ENCODE data around the gene RRP15. TPM values are rescaled to one million over a fixed set of nuclear protein-coding genes. Genes with fewer than 3 reads are reported as not detected.

Gene RRP15
- total RNA-seq, 1 experiment from 2014 or later, result 36.0 TPM

DNA sequence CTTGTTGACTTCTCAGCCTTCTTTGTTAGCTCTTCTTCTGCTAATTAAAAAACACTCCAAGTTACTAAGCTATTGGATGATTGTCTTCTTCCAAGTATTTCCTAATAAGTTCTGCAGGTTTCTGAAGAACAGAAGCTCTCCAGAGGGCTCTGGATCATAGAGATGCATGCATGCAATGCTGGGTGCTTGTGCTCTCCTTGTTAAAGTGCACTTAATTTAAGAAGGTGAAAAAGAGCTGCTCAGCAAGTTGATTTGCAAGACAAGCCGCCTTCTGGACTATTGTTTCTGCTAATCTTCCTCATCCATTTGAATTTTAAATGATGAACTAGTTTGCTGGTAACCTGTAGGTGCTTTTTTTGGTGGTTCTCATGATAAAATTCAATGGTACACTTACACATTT is 16.1 kb downstream of the RRP15 start:
- DNase-seq (ENCODE audit: low spot score) (no peak), ATAC-seq (peak; percentile 49)
- ChIA-PET POLR2A (interaction anchor here (1.1 to 1.3 kb wide), 2 partner anchors 17 to 39 kb away, joined by 3 to 5 read pairs; partner anchors contain the start of gene RRP15), CTCF (interaction anchor here (1.4 to 1.5 kb wide), 2 partner anchors 41 to 682 kb away, joined by 4 read pairs; no protein-coding TSS in a partner anchor)
- H3K4me3 Mint-ChIP-seq, result peak overlapping the region; percentile 37
- H3K27me3 Mint-ChIP-seq (ENCODE audit: low read depth), result no peaks in the 10 kb centered on the region
- peak overlapping the region; percentile 97 for H3K27ac Mint-ChIP-seq
- H3K36me3 Mint-ChIP-seq, result peaks cover 9% of the 10 kb centered on the region; the same call in 1 of the 2 replicates
- no peaks in the 10 kb centered on the region for H3K9me3 Mint-ChIP-seq
- H3K4me1 Mint-ChIP-seq, result peaks cover 92% of the 10 kb centered on the region
- TF ChIP-seq SP1 (CRISPR knock-in tag; conservative IDR thresholded peaks at IDR 0.05) (0 out of 2 replicates have a peak, but pooled peaks have one; percentile 19), KAT7 (CRISPR knock-in tag; IDR thresholded peaks at IDR 0.05; ENCODE audit: borderline replicate concordance) (no peak)

DNA sequence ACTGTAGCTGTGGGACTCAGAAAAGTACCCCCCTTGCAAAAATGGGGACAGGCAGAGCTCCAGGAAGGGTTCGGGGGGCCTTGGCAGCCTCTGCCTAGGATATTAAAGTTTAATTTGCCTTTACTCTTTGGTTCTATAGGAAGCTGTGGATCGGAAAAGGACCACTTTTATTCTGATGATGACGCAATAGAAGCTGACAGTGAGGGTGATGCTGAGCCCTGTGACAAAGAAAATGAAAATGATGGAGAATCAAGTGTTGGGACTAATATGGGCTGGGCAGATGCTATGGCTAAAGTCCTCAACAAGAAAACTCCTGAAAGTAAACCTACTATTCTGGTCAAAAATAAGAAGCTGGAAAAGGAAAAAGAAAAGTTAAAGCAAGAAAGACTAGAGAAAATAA is 17.1 kb downstream of the RRP15 start:
- CTCF ChIA-PET, result interaction anchor here (1.5 kb wide), 1 partner anchor 42 kb away, joined by 4 read pairs; no protein-coding TSS in a partner anchor
- no peak for ATAC-seq
- peak overlapping the region; percentile 89 for H3K27ac Mint-ChIP-seq
- H3K4me3 Mint-ChIP-seq, result no peak overlapping the region
- no peaks in the 10 kb centered on the region for H3K27me3 Mint-ChIP-seq (ENCODE audit: low read depth)
- peaks cover 10% of the 10 kb centered on the region for H3K36me3 Mint-ChIP-seq
- TF ChIP-seq ZNF416 (CRISPR knock-in tag; IDR thresholded peaks at IDR 0.05) (no peak), ZNF121 (CRISPR knock-in tag; IDR thresholded peaks at IDR 0.05) (no peak), SOX15 (CRISPR knock-in tag; IDR thresholded peaks at IDR 0.05) (no peak)
- TF ChIP-seq, protein P1, sequence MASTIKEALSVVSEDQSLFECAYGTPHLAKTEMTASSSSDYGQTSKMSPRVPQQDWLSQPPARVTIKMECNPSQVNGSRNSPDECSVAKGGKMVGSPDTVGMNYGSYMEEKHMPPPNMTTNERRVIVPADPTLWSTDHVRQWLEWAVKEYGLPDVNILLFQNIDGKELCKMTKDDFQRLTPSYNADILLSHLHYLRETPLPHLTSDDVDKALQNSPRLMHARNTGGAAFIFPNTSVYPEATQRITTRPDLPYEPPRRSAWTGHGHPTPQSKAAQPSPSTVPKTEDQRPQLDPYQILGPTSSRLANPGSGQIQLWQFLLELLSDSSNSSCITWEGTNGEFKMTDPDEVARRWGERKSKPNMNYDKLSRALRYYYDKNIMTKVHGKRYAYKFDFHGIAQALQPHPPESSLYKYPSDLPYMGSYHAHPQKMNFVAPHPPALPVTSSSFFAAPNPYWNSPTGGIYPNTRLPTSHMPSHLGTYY (CRISPR knock-in tag; IDR thresholded peaks at IDR 0.05), result no peak
- TF ChIP-seq, protein P2, sequence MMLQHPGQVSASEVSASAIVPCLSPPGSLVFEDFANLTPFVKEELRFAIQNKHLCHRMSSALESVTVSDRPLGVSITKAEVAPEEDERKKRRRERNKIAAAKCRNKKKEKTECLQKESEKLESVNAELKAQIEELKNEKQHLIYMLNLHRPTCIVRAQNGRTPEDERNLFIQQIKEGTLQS (CRISPR knock-in tag; conservative IDR thresholded peaks at IDR 0.05), result no peak
- H3K4me1 Mint-ChIP-seq, result peaks cover 85% of the 10 kb centered on the region
- POLR2A ChIA-PET, result no interaction called here
- DNase-seq (ENCODE audit: low spot score), result no peak
- H3K9me3 Mint-ChIP-seq, result no peaks in the 10 kb centered on the region

DNA sequence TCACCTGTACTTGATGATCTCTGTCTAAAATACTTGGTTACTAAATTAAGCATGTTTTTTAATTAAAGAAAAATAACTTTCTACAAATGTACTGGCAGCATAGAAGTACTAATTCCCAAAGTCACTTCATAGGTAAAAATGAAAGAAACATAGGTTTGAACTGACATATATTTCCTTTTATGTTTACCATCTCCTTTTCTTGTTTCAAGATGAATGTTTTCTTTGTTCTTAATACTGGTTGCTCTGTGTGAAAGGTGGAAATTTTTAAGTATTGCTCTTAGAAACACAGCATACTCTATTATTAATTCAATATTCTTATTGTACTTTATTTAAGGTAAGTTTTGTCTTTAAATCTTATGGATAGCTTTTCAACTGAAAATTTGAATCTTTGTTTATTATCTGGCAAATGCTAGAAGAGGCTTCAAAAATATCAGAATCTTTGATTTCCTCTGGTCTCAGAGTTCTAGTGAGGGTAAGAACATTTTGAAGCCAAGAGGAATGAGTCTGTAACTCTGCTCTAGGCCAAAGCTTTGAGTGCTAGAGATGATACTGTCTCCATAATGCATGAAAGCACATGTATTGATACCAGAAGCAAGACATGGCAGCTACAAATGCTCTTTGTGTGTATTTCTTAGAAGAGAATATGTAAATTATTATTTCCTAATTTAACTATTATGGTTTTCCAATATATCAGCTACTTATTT is 18.2 kb downstream of the RRP15 start:
- H3K27ac Mint-ChIP-seq, result no peak overlapping the region
- CTCF ChIA-PET, result no interaction called here
- no peaks in the 10 kb centered on the region for H3K27me3 Mint-ChIP-seq (ENCODE audit: low read depth)
- TF ChIP-seq SP1 (CRISPR knock-in tag; conservative IDR thresholded peaks at IDR 0.05) (no peak), ETV6 (CRISPR knock-in tag; IDR thresholded peaks at IDR 0.05) (no peak), NR1H2 (CRISPR knock-in tag; IDR thresholded peaks at IDR 0.05) (no peak), GABPB1 (CRISPR knock-in tag; IDR thresholded peaks at IDR 0.05) (no peak), JAZF1 (CRISPR knock-in tag; IDR thresholded peaks at IDR 0.05) (no peak), GTF2I (CRISPR knock-in tag; conservative IDR thresholded peaks at IDR 0.05) (no peak)
- TF ChIP-seq, protein P3, sequence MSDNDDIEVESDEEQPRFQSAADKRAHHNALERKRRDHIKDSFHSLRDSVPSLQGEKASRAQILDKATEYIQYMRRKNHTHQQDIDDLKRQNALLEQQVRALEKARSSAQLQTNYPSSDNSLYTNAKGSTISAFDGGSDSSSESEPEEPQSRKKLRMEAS (CRISPR knock-in tag; IDR thresholded peaks at IDR 0.05), result no peak
- TF ChIP-seq, protein P4, sequence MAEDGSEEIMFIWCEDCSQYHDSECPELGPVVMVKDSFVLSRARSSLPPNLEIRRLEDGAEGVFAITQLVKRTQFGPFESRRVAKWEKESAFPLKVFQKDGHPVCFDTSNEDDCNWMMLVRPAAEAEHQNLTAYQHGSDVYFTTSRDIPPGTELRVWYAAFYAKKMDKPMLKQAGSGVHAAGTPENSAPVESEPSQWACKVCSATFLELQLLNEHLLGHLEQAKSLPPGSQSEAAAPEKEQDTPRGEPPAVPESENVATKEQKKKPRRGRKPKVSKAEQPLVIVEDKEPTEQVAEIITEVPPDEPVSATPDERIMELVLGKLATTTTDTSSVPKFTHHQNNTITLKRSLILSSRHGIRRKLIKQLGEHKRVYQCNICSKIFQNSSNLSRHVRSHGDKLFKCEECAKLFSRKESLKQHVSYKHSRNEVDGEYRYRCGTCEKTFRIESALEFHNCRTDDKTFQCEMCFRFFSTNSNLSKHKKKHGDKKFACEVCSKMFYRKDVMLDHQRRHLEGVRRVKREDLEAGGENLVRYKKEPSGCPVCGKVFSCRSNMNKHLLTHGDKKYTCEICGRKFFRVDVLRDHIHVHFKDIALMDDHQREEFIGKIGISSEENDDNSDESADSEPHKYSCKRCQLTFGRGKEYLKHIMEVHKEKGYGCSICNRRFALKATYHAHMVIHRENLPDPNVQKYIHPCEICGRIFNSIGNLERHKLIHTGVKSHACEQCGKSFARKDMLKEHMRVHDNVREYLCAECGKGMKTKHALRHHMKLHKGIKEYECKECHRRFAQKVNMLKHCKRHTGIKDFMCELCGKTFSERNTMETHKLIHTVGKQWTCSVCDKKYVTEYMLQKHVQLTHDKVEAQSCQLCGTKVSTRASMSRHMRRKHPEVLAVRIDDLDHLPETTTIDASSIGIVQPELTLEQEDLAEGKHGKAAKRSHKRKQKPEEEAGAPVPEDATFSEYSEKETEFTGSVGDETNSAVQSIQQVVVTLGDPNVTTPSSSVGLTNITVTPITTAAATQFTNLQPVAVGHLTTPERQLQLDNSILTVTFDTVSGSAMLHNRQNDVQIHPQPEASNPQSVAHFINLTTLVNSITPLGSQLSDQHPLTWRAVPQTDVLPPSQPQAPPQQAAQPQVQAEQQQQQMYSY (CRISPR knock-in tag; IDR thresholded peaks at IDR 0.05), result no peak
- TF ChIP-seq, protein P5, sequence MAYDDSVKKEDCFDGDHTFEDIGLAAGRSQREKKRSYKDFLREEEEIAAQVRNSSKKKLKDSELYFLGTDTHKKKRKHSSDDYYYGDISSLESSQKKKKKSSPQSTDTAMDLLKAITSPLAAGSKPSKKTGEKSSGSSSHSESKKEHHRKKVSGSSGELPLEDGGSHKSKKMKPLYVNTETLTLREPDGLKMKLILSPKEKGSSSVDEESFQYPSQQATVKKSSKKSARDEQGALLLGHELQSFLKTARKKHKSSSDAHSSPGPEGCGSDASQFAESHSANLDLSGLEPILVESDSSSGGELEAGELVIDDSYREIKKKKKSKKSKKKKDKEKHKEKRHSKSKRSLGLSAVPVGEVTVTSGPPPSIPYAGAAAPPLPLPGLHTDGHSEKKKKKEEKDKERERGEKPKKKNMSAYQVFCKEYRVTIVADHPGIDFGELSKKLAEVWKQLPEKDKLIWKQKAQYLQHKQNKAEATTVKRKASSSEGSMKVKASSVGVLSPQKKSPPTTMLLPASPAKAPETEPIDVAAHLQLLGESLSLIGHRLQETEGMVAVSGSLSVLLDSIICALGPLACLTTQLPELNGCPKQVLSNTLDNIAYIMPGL (CRISPR knock-in tag; IDR thresholded peaks at IDR 0.05), result no peak
- TF ChIP-seq, protein P6, sequence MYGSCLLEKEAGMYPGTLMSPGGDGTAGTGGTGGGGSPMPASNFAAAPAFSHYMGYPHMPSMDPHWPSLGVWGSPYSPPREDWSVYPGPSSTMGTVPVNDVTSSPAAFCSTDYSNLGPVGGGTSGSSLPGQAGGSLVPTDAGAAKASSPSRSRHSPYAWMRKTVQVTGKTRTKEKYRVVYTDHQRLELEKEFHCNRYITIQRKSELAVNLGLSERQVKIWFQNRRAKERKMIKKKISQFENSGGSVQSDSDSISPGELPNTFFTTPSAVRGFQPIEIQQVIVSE (CRISPR knock-in tag; IDR thresholded peaks at IDR 0.05; ENCODE audit: borderline replicate concordance), result no peak
- TF ChIP-seq, protein P7, sequence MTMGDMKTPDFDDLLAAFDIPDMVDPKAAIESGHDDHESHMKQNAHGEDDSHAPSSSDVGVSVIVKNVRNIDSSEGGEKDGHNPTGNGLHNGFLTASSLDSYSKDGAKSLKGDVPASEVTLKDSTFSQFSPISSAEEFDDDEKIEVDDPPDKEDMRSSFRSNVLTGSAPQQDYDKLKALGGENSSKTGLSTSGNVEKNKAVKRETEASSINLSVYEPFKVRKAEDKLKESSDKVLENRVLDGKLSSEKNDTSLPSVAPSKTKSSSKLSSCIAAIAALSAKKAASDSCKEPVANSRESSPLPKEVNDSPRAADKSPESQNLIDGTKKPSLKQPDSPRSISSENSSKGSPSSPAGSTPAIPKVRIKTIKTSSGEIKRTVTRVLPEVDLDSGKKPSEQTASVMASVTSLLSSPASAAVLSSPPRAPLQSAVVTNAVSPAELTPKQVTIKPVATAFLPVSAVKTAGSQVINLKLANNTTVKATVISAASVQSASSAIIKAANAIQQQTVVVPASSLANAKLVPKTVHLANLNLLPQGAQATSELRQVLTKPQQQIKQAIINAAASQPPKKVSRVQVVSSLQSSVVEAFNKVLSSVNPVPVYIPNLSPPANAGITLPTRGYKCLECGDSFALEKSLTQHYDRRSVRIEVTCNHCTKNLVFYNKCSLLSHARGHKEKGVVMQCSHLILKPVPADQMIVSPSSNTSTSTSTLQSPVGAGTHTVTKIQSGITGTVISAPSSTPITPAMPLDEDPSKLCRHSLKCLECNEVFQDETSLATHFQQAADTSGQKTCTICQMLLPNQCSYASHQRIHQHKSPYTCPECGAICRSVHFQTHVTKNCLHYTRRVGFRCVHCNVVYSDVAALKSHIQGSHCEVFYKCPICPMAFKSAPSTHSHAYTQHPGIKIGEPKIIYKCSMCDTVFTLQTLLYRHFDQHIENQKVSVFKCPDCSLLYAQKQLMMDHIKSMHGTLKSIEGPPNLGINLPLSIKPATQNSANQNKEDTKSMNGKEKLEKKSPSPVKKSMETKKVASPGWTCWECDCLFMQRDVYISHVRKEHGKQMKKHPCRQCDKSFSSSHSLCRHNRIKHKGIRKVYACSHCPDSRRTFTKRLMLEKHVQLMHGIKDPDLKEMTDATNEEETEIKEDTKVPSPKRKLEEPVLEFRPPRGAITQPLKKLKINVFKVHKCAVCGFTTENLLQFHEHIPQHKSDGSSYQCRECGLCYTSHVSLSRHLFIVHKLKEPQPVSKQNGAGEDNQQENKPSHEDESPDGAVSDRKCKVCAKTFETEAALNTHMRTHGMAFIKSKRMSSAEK (CRISPR knock-in tag; IDR thresholded peaks at IDR 0.05; ENCODE audit: borderline replicate concordance), result no peak

More for the DNA sequence above, 18.2 kb downstream of the RRP15 start:
- no peak for DNase-seq (ENCODE audit: low spot score)
- Mint-ChIP-seq H3K36me3 (peaks cover 16% of the 10 kb centered on the region), H3K9me3 (no peaks in the 10 kb centered on the region), H3K4me3 (no peak overlapping the region), H3K4me1 (peaks cover 74% of the 10 kb centered on the region)
- no peak for ATAC-seq
- POLR2A ChIA-PET, result no interaction called here

Measured in WTC11 (cell line).